Measurements from ENCODE around the gene IPP. TPM values are rescaled to one million over a fixed set of nuclear protein-coding genes. Genes with fewer than 3 reads are reported as not detected.

IPP gene
- total RNA-seq, 4 donors from 2014 or later, result 5.6 to 11.7 (median 7.1) TPM

DNA sequence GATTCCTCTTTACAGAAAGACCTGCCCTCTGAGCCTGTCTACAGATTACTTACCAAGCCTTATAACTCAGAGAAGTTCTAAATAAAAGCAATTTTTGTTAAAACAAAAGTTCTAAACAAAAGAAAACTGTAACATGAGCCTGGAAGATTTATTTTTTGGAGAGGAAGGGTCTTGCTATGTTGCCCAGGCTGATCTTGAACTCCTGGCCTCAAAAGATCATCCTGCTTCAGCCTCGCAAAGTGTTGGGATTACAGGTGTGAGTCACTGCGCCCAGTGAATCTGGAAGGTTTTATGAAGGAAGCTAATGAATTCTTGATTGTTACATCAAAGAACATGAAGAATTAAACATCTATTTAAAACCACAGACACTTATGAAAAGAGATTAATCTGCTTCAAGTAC is 91.2 kb downstream of the IPP start:
- intact Hi-C loops (cut with DNase I; ENCODE audit: low total_unique reads), result no loop called here
- Histone ChIP-seq H3K4me1 (peaks cover 15 to 38% of the 10 kb centered on the region in 2 donors), H3K36me3 (peaks cover 0 to 60% of the 10 kb centered on the region in 2 donors), H3K27ac (no peak overlapping the region), H3K4me3 (no peak overlapping the region), H3K9me3 (no peaks in the 10 kb centered on the region), H3K27me3 (no peaks in the 10 kb centered on the region)
- in situ Hi-C loops (cut with MboI; ENCODE audit: low sequenced_read_pairs in 4 of 4), result no loop called here
- TF ChIP-seq, protein P1, sequence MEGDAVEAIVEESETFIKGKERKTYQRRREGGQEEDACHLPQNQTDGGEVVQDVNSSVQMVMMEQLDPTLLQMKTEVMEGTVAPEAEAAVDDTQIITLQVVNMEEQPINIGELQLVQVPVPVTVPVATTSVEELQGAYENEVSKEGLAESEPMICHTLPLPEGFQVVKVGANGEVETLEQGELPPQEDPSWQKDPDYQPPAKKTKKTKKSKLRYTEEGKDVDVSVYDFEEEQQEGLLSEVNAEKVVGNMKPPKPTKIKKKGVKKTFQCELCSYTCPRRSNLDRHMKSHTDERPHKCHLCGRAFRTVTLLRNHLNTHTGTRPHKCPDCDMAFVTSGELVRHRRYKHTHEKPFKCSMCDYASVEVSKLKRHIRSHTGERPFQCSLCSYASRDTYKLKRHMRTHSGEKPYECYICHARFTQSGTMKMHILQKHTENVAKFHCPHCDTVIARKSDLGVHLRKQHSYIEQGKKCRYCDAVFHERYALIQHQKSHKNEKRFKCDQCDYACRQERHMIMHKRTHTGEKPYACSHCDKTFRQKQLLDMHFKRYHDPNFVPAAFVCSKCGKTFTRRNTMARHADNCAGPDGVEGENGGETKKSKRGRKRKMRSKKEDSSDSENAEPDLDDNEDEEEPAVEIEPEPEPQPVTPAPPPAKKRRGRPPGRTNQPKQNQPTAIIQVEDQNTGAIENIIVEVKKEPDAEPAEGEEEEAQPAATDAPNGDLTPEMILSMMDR (IDR thresholded peaks at IDR 0.05 in 4 of 5, conservative IDR thresholded peaks at IDR 0.05 in 1 of 5), result no peak
- TF ChIP-seq POLR2A (IDR thresholded peaks at IDR 0.05), result no peak
- ATAC-seq, result no peak
- no peak for DNase-seq

GRCh38 chr1:45658171-45658570 is 92.3 kb downstream of the IPP start:
- TF ChIP-seq, protein P1 (IDR thresholded peaks at IDR 0.05 in 4 of 5, conservative IDR thresholded peaks at IDR 0.05 in 1 of 5), result no peak
- no peak for TF ChIP-seq POLR2A (IDR thresholded peaks at IDR 0.05)
- Histone ChIP-seq H3K27me3 (no peaks in the 10 kb centered on the region), H3K4me3 (no peak overlapping the region), H3K36me3 (peaks cover 0 to 69% of the 10 kb centered on the region in 2 donors), H3K27ac (no peak overlapping the region), H3K4me1 (peaks cover 15 to 36% of the 10 kb centered on the region in 2 donors), H3K9me3 (no peaks in the 10 kb centered on the region)
- intact Hi-C loops (cut with DNase I; ENCODE audit: low total_unique reads) (no loop called here), in situ Hi-C loops (cut with MboI; ENCODE audit: low sequenced_read_pairs in 4 of 4) (no loop called here)
- DNase-seq (no peak), ATAC-seq (no peak)

DNA sequence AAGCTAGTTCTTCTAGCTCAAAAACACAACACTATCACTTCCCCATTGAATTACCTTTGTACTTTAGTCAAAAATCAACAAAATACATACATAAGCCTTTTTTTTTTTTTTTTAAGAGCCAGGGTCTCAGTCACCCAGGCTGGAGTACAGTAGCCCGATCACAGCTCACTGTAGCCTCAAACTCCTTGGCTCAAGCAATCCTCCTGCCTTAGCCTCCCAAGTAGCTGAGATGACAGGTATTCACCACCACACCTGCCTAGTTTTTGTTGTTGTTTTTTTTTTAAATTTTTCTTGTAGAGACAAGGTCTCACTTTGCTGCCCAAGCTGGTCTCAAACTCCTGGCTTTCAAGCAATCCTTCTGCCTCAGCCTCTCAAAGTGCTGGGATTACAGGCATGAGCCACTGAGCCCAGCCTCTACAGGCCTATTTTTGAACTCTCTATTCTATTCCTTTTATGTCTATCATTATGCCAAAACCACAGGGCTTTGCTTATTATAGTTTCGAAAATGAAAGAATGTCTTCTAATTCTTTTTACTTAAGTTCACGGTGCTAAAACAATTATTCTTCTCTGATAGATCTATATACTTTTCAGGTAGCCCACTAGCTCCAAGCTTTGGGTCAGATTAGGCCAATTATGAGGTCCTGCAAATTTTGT is 93.8 kb downstream of the IPP start:
- no peak for TF ChIP-seq POLR2A (IDR thresholded peaks at IDR 0.05)
- TF ChIP-seq, protein P1 (IDR thresholded peaks at IDR 0.05 in 4 of 5, conservative IDR thresholded peaks at IDR 0.05 in 1 of 5), result no peak
- H3K36me3 ChIP-seq, result peaks cover 0 to 82% of the 10 kb centered on the region in 2 donors
- in situ Hi-C loops (cut with MboI; ENCODE audit: low sequenced_read_pairs in 4 of 4), result no loop called here

GRCh38 chr1:45654540-45655280 is 95.7 kb downstream of the IPP start:
- peaks cover 6 to 14% of the 10 kb centered on the region in 2 donors for H3K4me1 ChIP-seq
- H3K27me3 ChIP-seq, result no peaks in the 10 kb centered on the region
- no peaks in the 10 kb centered on the region for H3K9me3 ChIP-seq
- no peak for TF ChIP-seq POLR2A (IDR thresholded peaks at IDR 0.05)
- TF ChIP-seq, protein P1 (IDR thresholded peaks at IDR 0.05 in 4 of 5, conservative IDR thresholded peaks at IDR 0.05 in 1 of 5), result no peak
- in situ Hi-C loops (cut with MboI; ENCODE audit: low sequenced_read_pairs in 4 of 4), result no loop called here
- H3K27ac ChIP-seq, result peak overlapping the region; percentile 7 to 55 (median 26)
- peaks cover 0 to 86% of the 10 kb centered on the region in 2 donors for H3K36me3 ChIP-seq
- intact Hi-C loops (cut with DNase I; ENCODE audit: low total_unique reads), result loop anchor here (5.0 kb wide), 1 partner anchor 47 kb away; no protein-coding TSS in a partner anchor
- DNase-seq, result no peak
- ATAC-seq, result peak; percentile 58 to 75
- H3K4me3 ChIP-seq, result no peak overlapping the region

More for the DNA sequence above, 93.8 kb downstream of the IPP start:
- no peak for DNase-seq
- Histone ChIP-seq H3K27ac (no peak overlapping the region), H3K9me3 (no peaks in the 10 kb centered on the region), H3K27me3 (no peaks in the 10 kb centered on the region), H3K4me3 (no peak overlapping the region), H3K4me1 (peaks cover 11 to 26% of the 10 kb centered on the region in 2 donors)
- intact Hi-C loops (cut with DNase I; ENCODE audit: low total_unique reads), result no loop called here
- ATAC-seq, result no peak

Other genes starting within 250 kb of the IPP start
- gene PRDX1, start 228.8 kb downstream of the IPP start, total RNA-seq, result 100 to 1,000 TPM; 406 to 554 (median 482) TPM
- 10 to 100 TPM; 15.6 to 40.1 (median 37.1) TPM for gene AKR1A1, start 199.8 kb downstream of the IPP start, total RNA-seq
- gene NASP, start 166.6 kb downstream of the IPP start, total RNA-seq, result 10 to 100 TPM; 25.5 to 32.7 (median 27.3) TPM
- gene CCDC17, start 126.6 kb downstream of the IPP start, total RNA-seq, result 1 to 10 TPM in 2 of 4 donors, under 1 TPM in 2; 0.12 to 6.9 (median 0.60) TPM
- gene GPBP1L1, start 64.1 kb downstream of the IPP start, total RNA-seq, result 10 to 100 TPM; 58.5 to 99.5 (median 81.8) TPM
- 10 to 100 TPM; 19.5 to 32.0 (median 22.0) TPM for gene TMEM69, start 62.5 kb downstream of the IPP start, total RNA-seq
- 100 to 1,000 TPM; 110 to 195 (median 162) TPM for gene MAST2, start 53.0 kb upstream of the IPP start, total RNA-seq

Data from gastrocnemius medialis (tissue), 4 donors.